D721Med (cell line): ENCODE measurements around the gene SMIM1.

ENCODE experiments used
- DNase-seq: peaks from one replicate; pipeline ENCODE4 v3.0.0; 2011; ENCODE audit warnings: low spot score; ENCODE audit not compliant: insufficient read length
- FAIRE-seq: peaks from 2 replicates; lab custom pipeline; 2011; peaks lifted over from hg19 to GRCh38; lab: Jason Lieb, UNC
- TF ChIP-seq, protein P1 (sequence below): IDR thresholded peaks from 2 replicates; pipeline ENCODE4 v1.5.1; 2012; ENCODE audit warnings: mild to moderate bottlenecking, control low read depth; ENCODE audit not compliant: insufficient read depth; ENCODE audit errors: missing control alignments

Gene SMIM1

DNA sequence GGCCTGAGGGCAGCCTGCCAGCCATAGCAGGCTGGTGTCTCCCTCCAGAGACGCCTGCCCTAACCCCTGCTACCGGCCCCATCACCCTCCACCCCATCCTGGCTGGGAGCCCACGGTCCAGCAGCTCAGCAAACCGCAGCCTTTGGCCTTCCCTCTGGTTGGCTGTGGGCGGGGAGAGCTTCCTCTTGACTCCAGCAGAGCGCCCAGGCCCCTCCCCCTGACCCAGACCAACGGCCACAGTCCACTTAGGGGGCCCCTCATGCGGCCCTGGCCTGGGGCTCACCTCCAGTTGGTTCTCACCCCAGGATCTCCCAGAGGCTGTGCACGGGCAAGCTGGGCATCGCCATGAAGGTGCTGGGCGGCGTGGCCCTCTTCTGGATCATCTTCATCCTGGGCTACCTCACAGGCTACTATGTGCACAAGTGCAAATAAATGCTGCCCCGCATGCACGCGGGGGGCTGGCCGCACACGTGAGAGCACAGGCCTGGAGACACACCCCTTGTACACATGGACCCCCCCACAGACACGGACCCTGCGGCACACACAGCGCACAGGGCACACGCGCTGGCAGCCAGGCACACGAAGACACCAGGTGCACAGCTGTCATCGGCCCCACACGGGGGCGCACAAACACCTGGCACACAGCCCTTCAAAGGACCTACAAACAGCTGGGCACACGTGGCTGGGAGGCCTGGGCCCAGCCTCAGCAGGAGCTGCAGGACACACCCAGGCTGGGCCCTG, 3.1 kb downstream of the SMIM1 start:
- TF ChIP-seq, protein P1, sequence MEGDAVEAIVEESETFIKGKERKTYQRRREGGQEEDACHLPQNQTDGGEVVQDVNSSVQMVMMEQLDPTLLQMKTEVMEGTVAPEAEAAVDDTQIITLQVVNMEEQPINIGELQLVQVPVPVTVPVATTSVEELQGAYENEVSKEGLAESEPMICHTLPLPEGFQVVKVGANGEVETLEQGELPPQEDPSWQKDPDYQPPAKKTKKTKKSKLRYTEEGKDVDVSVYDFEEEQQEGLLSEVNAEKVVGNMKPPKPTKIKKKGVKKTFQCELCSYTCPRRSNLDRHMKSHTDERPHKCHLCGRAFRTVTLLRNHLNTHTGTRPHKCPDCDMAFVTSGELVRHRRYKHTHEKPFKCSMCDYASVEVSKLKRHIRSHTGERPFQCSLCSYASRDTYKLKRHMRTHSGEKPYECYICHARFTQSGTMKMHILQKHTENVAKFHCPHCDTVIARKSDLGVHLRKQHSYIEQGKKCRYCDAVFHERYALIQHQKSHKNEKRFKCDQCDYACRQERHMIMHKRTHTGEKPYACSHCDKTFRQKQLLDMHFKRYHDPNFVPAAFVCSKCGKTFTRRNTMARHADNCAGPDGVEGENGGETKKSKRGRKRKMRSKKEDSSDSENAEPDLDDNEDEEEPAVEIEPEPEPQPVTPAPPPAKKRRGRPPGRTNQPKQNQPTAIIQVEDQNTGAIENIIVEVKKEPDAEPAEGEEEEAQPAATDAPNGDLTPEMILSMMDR = peak; percentile 29
- DNase-seq (no peak), FAIRE-seq (no peak)

DNA sequence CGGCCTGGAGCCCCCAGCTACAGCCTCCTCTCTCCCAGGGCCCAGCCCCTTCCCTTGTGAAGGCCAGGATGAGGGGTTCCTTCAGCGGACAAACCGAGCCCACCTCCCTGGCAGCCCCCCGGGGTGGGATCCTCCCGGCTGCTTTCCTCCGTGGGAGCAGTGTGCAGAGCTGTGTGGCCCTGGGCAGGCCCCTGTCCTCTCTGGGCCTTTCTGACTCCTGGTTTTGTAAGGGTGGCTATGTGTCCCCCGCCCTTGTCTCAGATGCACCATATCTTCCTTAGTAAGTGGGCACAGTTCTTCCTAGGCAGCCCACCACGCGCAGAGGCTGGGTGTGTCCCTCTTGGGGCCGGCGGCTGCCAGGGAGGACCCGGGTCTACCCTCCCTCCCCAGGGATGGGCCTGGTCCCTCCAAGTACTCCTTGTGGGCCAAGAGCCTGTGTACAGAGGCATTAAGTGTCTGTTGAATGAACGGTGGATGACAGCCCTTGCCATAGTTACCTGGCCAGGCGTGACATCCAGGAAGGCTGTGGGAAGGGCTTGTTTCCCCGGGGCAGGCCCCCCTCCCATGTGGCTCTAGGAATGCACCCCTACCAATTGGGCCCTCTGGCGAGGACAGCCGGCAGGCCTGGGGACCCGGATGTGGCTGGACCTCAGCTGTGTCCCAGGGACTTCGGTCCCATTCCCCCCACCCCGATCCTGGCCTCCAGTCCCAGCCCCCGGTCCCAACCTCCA, 3.8 kb downstream of the SMIM1 start:
- TF ChIP-seq, protein P1 = no peak
- no peak for DNase-seq
- no peak for FAIRE-seq

DNA sequence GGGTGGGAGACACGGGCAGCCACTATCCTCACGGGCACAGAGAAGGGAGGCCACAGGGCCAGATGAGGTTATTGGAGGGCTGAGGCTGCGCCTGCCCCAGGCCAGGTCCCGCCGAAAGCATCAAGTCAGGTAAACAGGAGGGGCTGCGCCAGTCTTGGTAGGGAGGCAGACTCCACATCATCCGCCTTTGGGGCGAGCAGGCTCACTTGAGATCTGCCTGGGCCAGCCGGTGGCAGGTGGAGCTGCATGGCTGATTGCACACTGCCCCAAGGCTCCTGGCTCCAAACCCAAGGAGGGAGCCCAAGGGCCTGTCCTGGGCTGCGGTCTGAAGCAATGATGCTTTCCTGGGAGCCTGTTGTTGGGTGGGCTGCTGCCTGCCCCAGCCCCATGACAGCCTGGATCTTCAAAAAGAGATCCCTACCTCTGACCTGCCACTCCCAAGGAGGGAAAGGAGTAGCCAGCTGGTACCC, 4.6 kb downstream of the SMIM1 start:
- DNase-seq (no peak), FAIRE-seq (no peak)
- TF ChIP-seq, protein P1 = no peak

DNA sequence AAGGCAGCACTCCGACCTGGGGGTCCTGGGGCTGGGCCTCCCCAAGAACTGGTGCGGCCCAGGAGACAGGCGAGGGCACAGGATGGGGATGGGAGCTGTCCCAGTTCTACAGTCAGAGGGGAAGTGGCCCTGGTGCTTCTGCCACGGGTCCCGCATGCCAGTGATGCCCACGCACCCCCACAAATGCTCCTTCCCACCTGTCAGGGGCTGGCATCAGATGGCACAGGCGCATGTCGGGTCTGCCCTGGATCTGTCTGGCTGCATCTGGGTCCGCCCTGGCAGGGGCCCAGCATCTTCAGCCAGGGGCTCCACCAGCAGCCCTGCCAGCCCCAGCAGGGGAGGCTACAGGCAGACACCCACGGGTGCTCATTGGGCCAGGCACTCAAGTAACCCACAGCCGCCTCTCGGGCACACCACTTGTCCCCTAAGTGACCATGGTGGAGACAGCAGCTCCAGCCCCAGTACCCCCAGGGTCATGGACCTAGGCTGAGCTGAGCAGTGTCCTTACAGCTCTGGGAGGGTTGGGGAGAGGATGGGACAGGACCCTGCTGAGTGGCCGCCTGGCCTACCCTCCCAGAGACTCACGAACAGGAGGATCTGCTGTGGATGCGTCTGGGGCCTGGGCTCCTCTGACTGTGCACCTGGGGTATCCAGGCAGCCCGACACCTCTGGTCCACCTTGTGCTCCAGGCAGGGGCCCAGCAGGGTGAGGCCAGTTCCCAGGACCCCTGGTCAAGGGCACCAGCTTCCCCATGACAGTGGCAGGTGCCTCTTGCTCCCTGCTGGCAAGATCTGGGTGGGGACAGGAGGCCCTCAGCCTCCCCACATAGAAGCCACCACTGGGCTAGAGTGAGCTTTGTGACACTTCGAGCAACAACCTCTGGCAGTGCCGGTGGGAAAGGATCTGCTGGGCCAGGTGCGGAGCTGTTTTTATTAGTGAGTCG, 5.4 kb downstream of the SMIM1 start:
- TF ChIP-seq, protein P1 = no peak
- no peak for FAIRE-seq
- no peak for DNase-seq

DNA sequence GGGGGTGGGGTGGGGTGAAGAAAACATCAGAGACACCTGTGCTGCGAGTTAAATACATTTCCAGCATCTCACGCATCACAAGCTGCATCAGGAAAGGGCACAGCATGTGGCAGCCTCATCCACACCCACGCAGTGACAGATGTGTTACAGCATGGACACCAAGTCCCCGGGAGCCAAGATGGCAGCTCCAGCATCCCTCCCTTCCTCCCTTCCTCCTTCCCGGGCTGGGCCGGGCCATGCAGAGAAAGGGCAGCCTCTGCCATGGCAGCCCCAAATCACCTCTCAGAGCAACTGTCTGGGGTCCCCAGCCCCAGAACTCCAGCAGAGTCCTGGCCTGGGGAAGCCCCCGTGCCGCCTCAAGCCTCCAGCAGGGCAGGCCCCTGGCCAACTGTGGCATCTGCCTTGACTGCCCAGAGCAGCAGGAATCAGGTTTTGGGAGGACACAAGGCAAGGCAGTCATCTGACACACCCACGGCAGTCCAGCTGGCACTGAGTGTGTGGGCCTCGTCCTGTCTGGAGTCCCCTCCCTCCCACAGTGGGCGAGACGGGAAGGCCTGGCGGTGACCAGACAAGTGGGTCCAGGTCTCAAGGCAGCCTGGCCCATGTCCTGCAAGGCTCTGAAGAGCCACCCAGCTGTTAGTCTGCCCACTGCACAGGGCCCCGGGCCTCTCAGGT, 6.2 kb downstream of the SMIM1 start:
- FAIRE-seq (no peak), DNase-seq (no peak)
- TF ChIP-seq, protein P1 = no peak

DNA sequence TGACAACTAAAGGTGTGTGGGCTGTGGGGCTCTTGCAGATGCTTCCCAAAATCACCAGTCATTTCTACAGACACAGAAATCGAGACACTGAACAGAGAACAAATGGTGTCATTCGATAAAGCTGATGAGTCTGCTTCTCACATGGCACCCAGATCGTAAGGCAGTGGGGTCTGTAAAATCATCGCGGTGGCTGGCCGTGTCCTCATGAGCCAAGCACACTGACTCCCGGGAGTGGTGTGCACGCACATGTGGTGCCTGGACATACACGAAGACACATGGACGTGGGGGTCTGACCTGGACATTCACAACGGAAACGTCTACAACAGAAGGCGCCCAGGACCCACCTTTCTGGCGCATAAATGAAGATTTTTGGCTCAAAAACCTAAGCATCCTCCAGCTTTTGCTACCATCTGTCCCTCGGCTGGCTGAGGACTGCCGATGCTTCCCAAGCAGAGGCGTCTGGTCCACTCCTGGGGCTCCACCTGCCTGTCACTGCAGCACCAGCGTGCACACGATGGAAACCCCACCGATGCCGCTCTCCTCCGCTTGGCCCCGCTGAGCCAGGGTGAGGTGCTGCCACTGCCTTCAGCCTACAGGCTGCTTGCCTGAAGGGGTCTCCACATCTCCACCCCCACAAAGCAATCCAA, 6.8 kb downstream of the SMIM1 start:
- DNase-seq (no peak), FAIRE-seq (no peak)
- TF ChIP-seq, protein P1 = no peak
